NOMO-1 (cell line): ENCODE data around the gene RACK1.
"Not testable (repeated sequence)": the region's sequence is repeated elsewhere in the genome, so short reads cannot be mapped to it uniquely, and the experiment has no call there.

Experiments used
- DNase-seq, 2 experiments: peaks; one replicate each; lab custom pipeline; 2025; ENCODE audit not compliant: unreplicated experiment in 2 of 2; lab: John Stamatoyannopoulos, UW

The RACK1 gene

DNA sequence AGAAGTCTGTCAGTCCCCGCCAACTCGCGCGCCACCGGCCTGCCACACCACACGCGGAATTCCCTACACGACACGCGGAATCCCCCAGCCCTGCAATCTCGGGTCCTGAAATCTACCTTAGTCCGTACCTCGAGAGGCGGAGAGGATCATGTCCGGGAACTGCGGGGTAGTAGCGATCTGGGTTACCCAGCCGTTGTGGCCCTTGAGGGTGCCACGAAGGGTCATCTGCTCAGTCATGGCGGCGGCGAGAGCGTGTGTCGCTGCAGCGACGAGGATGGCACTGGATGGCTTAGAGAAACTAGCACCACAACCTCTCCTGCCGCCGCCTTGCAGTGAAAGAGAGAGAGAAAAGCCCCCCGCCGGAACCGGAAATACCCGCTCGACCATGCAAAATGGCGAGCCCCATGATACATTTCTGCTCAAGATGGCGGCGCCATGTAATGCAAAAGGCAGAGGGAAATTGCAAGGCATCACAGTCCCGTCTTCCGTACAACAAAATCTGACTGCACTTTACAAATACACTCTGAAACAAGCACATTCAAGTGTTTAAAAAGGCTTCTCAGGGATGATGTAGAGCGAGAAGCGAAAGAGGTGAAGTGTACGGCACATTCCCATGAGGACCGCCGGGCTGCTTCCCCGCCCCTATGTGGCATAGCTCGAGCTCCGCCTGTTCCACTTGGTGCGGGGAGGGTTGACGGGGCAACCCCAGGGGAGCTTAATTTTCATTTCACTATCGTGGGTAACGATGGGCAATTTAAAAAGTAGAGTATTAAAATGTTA lies at the start of gene RACK1:
TSS of gene RACK1 (minus strand) at position 343 of the 780 bp plus-strand sequence. CDS start at position 237, 106 bp downstream.
- no peak for DNase-seq

DNA sequence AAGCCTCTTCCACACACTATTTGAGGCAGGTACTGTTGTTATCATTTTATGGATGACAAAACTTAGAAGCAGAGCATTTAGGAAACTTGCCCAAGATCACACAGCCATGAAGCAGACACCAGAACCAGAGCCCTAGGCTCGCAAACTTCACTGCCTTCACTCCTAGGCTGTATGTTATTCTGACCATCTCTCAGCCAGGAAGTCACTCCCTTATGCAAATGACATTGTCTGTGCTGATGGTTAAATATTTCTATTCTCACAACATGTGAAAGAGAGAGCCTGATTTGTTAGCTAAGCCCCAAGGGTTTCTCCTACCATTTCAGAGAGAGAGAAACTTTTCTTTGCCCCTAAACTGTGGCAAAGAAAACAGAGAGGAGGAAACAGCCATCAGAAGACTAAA lies 43.6 kb upstream of the RACK1 start:
- not testable (repeated sequence) for DNase-seq

DNA sequence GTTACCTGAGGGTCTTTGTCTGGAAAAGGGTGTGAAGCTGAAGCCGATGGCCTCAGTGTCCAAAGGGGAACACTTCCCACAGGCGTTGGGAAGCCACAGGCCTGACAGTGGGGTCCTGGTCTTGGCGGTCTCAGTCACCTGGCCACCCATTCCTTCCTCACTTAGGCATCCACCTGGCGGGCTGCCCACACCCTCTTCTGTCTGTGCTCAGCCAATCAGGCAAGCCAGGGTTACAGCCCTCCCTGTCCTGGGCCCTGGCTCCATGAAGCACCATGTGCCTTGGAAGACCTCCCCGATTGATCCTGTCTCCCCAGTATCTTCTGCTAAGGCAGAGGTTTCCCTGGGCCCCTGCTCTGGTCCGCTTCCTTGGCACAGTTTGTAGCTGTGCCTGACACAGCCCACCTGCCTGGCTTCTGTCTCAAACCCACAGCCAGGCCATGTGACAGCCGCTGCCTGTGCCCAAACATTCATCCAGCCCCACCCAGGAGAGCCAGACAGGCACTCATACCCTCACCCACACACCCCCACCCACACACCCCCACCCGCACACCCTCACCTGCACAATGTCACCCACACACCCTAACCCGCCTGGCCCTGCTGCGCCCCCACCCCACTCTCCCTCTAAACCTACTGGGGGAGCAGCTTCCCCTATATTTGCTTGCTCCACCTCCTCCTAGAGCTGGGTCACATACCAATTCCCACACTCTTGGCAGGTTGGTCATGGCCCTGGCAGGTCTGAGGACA lies 42.4 kb upstream of the RACK1 start:
- not testable (repeated sequence) for DNase-seq

DNA sequence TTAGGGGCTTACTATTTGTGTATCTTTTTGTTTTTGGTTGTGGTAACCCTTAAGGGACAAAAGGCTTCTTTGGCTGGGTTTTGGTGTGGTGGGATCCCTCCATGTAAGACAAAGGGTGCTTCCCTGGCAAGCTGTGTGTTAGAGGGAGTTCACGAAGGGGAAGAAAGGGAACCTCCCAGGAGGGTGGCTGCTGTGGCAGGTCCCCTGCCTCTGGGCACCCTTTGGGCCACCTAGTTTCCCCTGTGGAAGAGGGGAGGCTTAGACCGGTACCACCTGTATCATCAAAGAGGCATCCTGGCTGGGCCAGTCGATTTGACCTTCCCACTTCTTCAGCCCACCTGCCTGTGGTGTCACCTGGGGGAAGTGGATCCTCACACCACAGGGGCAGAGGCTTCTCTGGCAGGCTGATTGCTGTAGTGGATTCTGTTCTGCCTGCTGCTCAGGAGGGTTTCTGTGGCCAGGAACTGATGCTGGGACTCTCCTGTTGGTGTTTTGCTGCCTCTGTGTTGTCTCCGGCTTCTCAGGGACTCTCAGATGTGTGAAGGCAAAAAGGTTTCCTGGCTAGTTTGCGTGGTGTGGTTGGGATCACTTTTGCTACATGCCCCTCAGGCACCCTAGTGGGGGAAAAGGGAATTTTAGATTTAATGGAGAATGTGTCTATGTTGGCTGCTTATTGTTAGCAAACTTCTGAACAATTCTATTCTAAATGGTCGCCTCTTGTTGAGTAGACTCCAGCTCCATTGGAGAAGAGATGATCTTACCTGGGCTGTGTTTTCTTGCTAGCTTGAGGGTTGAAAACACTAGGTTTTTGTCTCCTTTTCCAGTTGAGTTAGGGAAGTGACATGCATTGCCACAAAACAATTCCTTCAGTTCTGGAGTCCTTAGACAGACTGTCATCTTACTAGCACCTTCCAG lies 40.4 kb upstream of the RACK1 start:
- DNase-seq: not testable (repeated sequence)

DNA sequence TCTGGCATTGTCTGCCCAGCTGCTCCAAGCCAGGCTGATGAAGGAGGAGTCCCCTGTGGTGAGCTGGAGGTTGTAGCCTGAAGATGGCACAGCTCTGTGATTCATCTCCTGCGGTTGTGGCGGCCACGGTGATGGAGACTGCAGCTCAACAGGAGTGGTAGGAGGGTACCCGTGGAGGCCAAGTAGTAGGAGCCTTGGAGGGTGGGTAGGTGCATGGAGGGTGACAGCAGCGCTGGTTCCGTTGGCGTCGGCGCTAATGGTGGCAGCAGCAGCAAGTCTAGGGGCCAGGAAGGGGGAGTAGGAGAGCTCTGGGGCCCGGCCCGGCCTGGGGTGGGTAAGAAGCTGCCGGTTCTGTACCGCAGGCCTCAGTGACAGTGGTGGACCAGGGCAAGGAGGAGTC lies 39.6 kb upstream of the RACK1 start:
- no peak for DNase-seq

DNA sequence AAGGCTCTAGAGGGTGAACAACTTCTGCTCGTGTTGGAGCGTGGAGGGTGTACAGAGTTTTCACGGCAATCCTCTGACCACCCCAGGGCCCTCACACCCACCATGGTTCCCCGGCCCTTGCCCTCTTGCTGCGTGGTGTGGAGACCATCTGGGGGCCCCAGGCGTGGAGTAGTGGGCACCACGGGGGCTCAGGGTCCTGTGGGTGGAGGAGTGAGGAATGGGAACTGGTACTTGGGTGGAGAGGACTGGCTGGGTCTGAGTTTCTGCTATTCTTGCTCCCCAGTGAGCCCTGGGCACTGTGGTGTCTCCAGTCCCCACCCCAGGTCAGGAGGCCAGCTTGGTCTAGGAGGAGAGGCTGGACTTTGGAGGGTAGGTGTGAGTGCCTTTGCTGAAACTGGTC lies 39.2 kb upstream of the RACK1 start:
- DNase-seq: no peak

DNA sequence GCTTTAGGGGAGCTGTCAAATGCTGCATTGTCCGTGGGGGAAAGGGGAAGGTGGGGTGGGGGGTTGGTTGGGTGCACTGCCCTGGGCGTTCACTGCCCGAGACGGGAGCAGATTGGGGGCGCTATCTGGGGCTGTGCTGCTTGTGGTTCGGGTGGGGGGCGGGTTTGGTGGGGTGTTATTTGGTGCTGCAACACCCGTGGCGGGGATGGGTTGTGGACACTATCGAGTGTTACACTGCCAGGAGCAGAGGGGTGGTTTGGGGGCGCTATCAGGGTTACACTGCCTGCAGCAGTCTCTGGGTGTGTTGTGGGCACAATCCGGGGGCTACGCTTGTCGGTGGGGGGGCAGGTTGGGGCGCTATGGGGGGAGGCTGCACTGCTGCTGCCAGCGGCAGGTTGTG lies 38.7 kb upstream of the RACK1 start:
- DNase-seq: not testable (repeated sequence)

DNA sequence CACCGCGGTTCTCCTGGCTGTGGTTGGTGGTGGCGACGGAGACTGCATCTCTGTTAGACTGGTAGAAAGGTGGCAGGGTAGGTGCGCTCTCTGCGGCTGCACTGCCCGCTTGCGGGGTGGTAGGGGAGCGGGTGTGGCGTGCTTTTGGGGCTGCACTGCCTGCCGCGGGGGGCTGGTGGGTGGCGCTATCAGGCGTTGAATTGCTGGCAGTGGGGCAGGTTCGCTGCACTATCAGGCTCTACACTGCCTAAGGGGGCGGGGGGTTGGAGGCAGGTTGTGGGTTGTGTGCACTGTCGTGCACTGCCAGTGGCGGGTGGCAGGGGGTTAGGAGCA lies 38.2 kb upstream of the RACK1 start:
- no peak for DNase-seq

DNA sequence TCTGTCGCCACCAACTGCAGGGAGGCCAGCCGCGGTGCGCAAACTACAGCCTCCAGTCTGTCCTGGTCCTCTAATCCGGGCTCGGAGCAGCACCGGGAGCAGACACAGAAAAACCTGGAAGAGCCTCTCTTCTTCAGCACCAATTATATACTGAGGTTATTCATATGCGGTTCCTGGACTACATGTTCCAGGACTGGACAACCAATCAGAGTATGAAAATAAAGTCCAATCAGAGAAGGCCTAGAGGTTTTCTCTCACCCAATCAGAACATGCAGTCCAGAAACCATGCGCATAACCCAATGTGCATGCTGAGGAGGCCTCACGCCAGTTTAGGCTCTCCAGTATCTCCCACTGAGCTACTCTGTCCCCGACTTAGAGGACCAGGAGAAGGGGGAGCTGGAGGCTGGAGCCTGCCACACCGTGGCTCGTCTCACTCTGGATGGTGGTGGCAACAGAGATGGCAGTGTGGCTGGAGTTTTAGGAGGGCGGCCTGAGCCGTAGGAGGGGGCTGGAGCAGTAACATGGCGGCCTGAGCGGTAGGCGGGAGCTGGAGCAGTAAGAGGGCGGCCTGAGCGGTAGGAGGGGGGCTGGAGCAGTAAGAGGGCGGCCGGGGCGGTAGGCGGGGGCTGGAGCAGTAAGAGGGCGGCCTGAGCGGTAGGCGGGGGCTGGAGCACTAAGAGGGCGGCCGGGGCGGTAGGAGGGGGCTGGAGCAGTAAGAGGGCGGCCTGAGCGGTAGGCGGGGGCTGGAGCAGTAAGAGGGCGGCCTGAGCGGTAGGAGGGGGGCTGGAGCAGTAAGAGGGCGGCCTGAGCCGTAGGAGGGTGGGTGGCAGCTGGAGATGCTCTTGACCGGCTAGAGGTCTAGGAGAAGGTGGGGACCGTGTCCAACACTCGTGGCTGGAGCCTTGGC lies 37.6 kb upstream of the RACK1 start:
- no peak for DNase-seq

DNA sequence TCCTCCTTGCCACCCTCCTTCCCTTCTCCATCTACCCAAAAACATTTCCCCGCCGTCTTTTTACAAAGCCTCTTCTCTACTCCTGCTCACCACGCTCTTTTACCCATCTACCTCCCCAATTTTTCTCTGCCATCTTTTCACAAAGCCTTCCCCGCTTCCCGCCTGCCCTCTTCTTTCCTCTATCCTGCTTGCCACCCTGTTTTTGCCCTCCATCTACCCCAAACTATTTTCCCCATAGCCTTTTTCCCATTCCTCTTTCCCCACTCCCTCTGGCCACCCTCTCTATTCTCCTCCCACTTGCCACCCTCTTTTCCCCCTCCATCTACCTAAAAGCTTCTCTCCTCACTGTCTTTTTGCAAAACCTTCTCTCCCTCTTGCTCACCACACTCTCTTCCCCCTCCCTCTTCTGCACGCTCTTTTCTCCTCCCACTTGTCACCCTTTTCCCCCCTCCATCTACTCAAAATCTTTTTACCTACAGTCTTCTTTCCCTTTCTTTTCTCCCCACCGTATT lies 36.6 kb upstream of the RACK1 start:
- no peak for DNase-seq

DNA sequence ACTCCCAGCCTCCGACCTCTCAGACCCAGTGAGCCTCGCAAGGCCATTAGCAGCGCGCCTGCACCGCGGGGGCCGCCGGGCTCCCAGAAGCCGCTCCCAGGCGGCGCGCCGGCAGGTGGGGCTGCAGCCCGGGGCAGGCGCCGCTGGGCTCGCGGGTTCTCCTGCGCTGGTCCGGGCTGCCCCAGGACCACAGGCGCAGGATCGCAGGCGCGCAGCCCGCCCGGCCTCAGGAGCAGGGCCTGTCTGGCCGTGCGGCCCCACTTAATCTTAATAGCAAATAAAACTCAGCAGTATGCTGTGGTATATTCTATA lies 29.7 kb upstream of the RACK1 start:
- DNase-seq: not testable (repeated sequence)

DNA sequence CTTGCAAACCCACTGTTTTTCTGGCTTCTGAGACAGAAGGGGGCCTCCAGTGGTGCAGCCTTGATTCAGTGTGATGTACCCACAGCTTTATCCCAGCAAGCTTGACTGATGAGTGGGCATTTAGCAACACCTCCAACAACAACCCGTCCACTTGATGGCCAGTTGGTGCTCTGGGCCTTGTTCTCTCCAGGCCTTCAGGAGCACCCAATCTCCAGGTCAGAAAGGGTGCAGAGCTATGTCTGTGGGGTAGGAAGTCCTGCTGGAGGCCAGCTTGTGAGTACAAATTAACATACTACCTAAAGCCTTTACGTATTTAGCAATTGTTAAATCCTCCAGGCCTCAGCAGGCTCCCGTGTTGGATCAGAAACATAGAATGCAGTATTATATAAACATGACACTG lies 27.4 kb upstream of the RACK1 start:
- no peak for DNase-seq

DNA sequence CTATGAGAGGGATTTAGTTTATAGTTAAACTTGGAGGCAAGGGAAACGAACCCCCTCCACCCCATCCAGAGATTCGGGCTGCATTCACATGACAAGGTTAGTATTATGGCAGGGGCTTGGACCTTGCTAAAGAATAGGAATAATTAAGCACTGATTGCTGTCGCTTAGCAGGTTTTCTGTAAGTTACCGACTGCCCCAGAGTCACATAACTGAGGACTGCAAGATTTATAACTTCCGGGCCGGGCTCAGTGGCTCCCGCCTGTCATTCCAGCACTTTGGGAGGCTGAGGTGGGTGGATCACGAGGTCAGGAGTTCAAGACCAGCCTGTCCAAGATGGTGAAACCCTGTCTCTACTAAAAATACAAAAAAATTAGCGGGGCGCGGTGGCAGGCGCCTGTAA lies 24.2 kb upstream of the RACK1 start:
- not testable (repeated sequence) for DNase-seq

DNA sequence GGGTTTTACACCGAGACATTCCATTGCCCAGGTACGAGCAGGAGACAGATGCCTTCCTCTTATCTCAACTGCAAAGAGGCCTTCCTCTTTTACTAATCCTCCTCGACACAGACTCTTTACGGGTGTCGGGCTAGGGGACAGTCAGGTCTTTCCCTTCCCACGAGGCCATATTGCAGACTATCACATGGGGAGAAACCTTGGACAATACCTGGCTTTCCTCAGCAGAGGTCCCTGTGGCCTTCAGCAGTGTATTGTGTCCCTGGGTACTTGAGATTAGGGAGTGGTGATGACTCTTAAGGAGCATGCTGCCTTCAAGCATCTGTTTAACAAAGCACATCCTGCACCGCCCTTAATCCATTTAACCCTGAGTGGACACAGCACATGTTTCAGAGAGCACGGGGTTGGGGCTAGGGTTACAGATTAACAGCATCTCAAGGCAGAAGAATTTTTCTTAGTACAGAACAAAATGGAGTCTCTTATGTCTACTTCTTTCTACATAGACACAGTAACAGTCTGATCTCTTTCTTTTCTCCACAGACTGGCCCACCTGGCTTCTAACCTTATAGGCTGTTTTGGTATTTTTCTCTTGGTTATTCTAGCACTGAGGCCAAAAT lies 23.7 kb upstream of the RACK1 start:
- DNase-seq: not testable (repeated sequence)

DNA sequence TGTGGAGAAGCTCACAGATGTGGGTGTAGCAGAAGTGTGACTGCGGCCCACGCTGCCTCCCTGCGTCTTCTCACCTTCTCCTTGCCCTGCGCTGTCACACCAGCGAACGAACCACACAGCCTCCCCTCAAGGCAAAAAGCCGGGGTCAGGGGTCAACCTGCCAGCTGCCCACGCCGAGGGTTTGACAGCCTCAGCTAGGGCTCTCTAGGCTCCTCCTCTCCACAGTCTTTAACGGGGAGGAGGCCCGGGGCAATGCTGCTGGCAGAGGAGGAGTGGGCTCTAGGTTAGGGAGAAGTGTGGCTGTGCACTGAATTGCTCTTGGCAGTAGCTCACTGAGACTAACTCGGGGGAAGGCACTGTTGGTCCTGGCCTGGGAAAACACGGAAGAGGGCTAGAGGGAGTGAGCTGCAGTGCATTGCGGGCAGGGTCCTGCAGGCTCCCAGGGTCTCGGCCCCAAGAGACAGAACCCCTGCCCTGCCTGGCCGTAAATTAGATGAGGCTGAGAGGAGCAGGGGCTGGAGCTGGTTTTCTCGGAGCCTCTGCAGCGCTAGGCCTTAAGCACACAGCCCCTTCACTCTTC lies 21.5 kb upstream of the RACK1 start:
- no peak for DNase-seq

DNA sequence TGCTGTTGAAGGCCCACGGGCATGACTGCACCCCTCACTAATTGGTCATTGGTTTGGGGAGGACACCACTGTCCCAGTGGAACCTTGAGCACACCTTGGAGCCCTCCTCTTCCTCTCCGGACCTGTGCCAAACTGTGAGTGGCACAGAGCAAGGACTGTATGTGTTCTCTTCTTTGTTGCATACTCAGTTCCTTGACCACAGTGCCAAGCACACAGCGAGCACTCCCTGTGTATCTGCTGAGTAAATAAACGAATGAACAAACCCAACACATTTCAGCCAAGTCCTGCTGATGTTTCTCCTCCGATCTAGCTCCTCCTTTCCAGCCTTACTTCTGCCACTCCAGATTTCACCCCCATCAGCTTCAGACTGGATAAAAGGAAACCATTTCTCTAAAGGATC lies 19.9 kb upstream of the RACK1 start:
- DNase-seq: no peak

DNA sequence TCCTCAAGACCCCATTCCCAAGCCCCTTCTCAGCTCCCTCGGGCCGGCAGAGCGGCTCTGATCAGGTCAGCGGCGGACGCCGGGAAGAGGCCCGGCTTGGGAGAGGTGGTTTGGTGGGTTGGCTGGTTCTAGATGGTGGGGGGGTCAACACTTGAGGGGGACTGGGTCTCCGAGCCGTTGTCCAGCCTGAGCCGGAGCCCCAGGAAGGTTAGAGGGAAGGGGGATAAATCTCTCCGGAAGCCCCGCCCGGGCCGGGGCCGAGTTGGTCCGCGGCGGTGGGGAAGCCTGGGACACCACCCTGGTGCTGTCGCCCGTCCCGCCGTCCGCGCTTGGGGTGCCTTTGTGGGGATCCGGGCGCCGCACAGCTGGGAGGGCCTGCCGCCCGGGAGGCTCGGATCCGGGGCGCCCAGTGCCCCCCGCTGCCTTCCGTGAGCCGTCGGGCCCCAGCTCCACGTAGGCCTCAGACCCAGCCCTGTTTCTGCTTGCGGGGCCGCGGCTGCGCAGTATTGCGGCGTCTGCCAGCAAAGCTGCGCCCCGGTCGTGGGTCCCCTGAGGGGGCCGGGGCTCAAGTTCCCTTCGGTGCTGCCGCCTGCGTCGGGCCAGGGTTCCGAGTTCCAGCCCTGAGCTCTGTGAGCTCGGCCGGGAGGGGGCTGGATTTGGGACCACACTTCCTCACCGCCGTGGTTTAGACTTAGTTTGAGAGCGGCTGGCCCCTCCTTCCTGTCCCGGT lies 17.8 kb upstream of the RACK1 start:
- DNase-seq: no peak

DNA sequence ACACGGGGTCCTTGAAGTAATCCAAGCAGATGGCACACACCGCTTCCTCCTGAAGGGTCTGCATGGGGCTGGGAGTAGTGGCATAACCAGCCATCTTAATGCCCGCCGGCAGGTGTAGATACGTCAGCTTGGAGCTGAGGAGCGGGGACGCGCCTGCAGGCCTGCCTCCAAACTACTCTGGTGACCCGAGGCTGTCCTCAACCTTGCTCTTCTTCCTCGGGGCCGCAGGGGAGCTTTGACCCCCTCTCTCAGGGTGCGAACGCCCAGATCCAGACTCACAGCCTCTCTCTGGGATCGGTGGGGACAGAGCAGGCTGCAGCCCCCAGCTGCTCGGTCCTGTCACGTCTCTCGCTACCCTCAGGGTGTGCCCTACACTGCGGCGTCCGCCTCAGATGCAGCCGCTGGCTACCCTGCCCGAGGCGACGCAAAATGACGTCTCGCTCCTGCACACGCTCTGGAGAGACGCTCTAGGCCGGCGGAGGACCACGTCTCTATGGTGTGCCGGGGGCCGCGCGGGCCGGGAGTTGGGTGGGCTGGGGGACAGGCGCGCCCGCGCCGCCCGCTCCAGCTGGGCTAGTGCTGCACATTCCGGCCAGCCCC lies 17.1 kb upstream of the RACK1 start, which contains the start of gene TRIM52:
TSS of gene TRIM52 (minus strand) at position 424 of the 600 bp plus-strand sequence. CDS start at position 94, 330 bp downstream.
- no peak for DNase-seq
